Endometrium (tissue), 2 donors: Measurements from ENCODE around the gene SERTAD4.
"Not testable (repeated sequence)": the region's sequence is repeated elsewhere in the genome, so short reads cannot be mapped to it uniquely, and the experiment has no call there.

Experiments
- FAIRE-seq: peaks from 2 replicates; lab custom pipeline; 2012; peaks lifted over from hg19 to GRCh38; lab: Jason Lieb, UNC
- donor health status: control.
- donor health status: control.

Gene SERTAD4

DNA sequence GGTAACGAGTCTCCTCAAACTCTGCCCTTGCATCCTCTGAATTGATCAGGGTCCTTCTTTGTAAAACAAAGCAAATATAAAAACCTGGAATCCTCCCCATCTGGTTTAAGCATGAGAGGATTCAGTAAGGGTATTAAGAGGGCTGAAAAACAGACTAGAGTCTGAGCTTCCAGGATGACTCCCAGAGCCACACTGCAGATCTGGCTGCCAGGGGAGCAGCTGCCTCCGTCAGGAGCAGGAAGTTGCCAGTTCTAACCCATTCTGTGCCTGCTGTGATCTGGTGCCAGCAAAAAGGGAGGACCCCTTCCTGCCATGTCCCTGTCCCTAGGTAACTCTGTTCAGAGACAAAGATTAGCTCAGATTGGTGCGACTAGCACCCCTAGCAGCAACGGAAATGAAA is 27.5 kb downstream of the SERTAD4 start:
- FAIRE-seq, result no peak

- peak; percentile 93 for FAIRE-seq
Measured at GRCh38 chr1:210262167-210262896, 29.7 kb downstream of the SERTAD4 start.

DNA sequence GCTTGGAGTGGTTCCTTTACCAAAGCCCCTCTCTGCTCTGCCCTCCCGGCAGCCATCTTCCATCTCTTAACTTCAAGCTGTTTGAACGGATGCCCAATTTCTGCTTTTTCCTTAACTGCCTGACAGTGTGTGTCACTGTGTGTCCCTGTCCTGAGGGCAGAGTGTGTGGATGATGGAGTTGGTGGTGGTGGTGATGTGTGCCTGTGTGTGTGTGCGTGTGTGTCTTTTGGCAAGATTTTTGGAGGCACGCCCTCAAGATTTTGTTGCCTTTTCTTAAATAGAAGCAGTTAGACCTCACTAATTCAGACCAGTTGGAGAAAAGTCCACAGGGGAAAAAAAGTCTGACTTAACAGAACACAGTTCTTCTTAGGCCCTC is 30.3 kb downstream of the SERTAD4 start:
- no peak for FAIRE-seq

DNA sequence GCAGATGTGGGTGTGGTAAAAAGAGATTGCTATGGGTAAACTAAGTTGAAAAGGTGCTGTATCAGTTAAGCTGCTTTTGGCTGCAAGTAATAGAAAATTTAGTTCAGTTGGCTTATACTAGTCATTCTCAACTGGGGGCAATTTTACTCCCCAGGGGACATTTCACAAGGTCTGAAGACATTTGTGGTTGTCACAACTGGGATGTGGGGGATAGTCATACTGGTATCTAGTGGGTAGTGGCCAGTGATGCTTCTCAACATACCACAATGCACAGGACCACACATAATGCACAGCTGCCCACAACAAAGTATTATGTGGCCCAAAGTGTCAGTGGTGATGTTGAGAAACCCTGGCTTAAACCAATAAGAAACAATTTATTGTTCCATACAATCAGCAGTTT is 31.4 kb downstream of the SERTAD4 start:
- FAIRE-seq, result no peak

DNA sequence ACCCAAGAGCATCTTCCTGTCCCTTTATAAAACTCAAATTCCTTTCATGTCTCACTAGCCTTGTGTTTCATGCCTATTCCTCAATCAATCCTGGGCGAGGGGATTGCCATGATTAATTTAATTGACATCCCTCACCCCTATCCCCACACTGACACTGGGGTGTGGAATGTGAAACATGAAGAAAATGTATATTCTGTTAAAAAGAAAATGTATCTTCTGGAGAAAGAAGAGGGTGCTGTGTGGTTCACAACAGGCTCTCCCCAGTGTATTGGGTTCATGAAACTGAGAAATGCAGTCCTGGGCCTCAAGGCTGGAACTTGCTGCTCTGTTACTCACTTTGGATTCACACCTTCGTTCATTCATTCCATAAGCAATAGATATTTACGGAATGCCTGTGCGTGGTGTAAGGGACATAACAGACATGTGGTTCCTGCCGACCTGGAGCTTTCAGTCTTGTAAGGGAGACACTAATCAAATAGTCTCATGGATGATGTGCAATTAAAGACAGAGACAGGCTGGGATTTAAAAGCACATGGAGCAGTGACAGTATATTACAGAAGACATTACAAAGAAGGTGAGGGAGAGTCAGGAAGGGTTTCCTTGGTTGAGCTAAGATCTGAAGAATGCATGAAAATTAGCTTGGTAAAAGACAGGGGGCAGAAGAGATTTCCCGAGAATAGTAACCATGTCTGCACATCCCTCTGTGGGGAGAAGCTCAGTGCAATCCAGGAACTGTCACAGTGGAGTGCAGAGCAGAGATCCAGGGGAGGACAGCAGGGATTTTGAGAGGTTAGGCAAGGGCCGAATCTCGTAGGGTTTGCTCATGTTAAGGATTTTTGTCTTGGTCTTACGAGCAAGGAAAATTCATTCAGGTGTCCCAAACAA is 32.1 kb downstream of the SERTAD4 start:
- FAIRE-seq, result no peak

GRCh38 chr1:210265392-210265955 is 32.9 kb downstream of the SERTAD4 start:
- FAIRE-seq, result not testable (repeated sequence)

- no peak for FAIRE-seq
Measured at GRCh38 chr1:210269981-210270380, 37.4 kb downstream of the SERTAD4 start.

- no peak for FAIRE-seq
Measured at GRCh38 chr1:210272666-210273065, 40.1 kb downstream of the SERTAD4 start.

GRCh38 chr1:210280221-210280620 is 47.6 kb downstream of the SERTAD4 start:
- FAIRE-seq, result no peak

DNA sequence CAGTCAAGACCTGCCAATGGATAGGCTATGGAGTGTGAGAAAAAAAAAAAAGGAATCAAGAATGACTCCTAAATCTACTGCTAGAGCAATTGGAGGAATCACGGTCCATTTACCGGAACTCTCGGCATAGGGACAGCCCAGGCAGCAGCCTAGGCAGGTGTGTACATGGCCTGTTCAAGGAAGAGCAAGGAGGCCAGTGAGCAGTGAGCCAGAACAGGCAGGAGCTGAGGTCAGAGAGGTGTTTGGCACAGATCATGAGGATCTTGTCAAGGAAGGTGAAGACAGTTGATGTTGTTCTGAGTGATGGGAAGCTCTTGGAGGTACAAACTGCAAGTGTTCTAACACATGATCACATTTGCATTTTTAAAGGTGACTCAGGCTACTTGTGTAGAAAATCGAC is 55.5 kb downstream of the SERTAD4 start:
- no peak for FAIRE-seq

GRCh38 chr1:210289248-210289647 is 56.7 kb downstream of the SERTAD4 start:
- FAIRE-seq, result no peak

DNA sequence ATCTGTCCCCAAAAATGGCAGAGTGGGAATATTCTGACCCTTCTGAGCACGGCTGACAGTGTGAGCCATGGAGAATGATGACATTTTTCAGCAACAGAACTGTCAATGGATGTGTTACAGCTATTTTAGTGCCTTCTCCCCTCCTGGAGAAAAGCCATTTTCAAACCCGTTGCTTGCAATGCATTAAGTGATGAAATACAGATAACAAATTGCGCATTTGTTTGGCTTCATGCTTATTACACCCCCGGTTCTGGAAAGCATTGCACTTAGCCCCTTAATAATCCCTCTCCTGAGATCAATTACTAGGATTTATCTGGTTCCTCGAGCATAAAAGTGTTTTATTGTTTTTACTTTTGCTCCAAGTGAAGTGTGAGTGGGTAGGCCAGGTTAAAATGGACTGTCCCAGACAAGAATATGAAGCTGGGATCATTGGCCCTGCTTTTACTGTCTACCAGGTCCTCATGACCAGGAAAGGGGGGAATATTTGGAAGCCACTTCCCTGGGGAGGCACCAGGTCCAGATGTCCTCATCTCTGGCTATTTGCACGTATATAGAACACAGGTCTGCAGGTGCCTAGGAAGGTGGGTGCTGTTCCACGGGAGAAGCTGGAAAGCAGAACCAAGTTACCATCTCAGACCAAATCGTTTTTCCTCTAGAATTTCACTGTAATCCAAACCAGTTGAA is 58.6 kb downstream of the SERTAD4 start:
- FAIRE-seq, result peak; percentile 76

DNA sequence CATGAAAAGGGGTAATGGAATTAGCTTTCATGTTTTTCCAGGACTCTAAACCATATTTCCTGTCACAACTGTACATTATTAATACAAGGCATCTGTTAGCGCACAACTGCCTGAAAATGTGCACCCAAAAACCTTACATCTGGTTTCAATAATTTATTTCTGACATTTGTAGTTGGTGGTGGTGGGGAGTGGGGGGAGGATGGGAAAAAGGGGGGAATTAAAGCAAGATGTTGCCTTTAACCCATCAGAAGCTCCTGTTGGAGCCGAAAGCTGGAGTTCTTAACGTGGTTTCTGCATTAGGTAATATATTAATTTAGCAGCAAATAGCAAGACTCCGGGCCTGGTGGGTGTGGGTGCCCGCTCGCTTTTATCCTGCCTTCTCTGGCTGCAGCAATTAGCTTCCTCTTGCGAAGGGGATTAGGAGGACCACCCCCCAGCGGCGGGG is 59.2 kb downstream of the SERTAD4 start:
- FAIRE-seq, result peak; percentile 63

GRCh38 chr1:210292231-210292871 is 59.8 kb downstream of the SERTAD4 start:
- FAIRE-seq, result no peak

- FAIRE-seq, result peak; percentile 50
Measured at GRCh38 chr1:210293171-210293607, 60.6 kb downstream of the SERTAD4 start.

- peak; percentile 26 for FAIRE-seq
Measured at GRCh38 chr1:210294999-210295745, 62.6 kb downstream of the SERTAD4 start.
